ENCODE measurements around the gene ARHGAP25.

DNA sequence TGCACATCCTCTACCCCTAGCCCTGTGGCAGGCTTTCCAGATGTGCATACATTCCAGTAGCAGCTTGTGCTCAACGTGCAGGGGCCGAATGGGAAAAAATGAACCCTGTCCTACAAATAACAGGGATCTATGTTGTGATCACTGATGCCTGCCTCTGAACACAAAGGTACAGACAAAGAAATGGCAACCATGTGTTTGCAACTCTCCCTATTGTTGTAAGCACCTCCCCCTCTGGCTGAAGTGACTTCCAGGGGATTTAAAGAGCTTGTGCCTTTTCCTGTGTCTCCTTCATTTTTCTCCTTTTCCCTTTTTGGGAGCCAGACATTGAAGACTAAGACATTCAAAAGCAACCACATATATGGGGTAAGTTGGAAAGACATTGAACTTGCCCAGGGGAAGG lies 21.6 kb downstream of the ARHGAP25 start:
- no peak for TF ChIP-seq RAD21 (IDR thresholded peaks at IDR 0.05; ENCODE audit: low read length)
- TF ChIP-seq, protein P1, sequence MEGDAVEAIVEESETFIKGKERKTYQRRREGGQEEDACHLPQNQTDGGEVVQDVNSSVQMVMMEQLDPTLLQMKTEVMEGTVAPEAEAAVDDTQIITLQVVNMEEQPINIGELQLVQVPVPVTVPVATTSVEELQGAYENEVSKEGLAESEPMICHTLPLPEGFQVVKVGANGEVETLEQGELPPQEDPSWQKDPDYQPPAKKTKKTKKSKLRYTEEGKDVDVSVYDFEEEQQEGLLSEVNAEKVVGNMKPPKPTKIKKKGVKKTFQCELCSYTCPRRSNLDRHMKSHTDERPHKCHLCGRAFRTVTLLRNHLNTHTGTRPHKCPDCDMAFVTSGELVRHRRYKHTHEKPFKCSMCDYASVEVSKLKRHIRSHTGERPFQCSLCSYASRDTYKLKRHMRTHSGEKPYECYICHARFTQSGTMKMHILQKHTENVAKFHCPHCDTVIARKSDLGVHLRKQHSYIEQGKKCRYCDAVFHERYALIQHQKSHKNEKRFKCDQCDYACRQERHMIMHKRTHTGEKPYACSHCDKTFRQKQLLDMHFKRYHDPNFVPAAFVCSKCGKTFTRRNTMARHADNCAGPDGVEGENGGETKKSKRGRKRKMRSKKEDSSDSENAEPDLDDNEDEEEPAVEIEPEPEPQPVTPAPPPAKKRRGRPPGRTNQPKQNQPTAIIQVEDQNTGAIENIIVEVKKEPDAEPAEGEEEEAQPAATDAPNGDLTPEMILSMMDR (conservative IDR thresholded peaks at IDR 0.05; ENCODE audit: low read depth, low read length): no peak
